K562 (cell line): ENCODE measurements around the gene POLR1A. TPM values are rescaled to one million over a fixed set of nuclear protein-coding genes. Genes with fewer than 3 reads are reported as not detected.

Experiments
- ATF3 ChIP-seq, 2 experiments: fragments of 450-650 bp in 1 of 2; sonication (generic) in 1 of 2; formaldehyde crosslinking in 1 of 2; IDR thresholded peaks in 1 of 2; conservative IDR thresholded peaks in 1 of 2; 2 replicates each; pipeline versions ENCODE4 v1.6.1 to v1.8.1; 2016 to 2023; ENCODE audit warnings: mild to moderate bottlenecking in 2 of 2, moderate library complexity in 2 of 2, inconsistent platforms in 1 of 2, missing genetic modification reagents in 1 of 2
- BRD9 ChIP-seq: fragments of 450-650 bp; IDR thresholded peaks from 2 replicates; pipeline ENCODE4 v1.6.1; 2018; ENCODE audit warnings: low read depth; ENCODE audit not compliant: partially characterized antibody
- CEBPZ ChIP-seq: fragments of 150-350 bp; IDR thresholded peaks from 2 replicates; pipeline ENCODE4 v1.6.1; 2014; ENCODE audit warnings: low read depth, mild to moderate bottlenecking, low read length, borderline replicate concordance
- CREBBP ChIP-seq: IDR thresholded peaks from one replicate; pipeline ENCODE4 v1.6.1; 2012; ENCODE audit warnings: low read depth, mild to moderate bottlenecking, control low read depth, inconsistent platforms, low read length
- CTCFL ChIP-seq: IDR thresholded peaks from 2 replicates; pipeline ENCODE4 v1.6.1; 2011; ENCODE audit warnings: borderline replicate concordance, low read depth, mild to moderate bottlenecking, moderate library complexity, low read length; ENCODE audit not compliant: insufficient read depth, poor library complexity, severe bottlenecking
- EHMT2 ChIP-seq: fragments of 450-650 bp; IDR thresholded peaks from 2 replicates; pipeline ENCODE4 v1.6.1; 2018; ENCODE audit warnings: antibody characterized with exemption
- ELK3 ChIP-seq: fragments of 450-650 bp; formaldehyde crosslinking; IDR thresholded peaks from 2 replicates; pipeline ENCODE4 v1.4.0; 2020; ENCODE audit warnings: mild to moderate bottlenecking
- KHSRP ChIP-seq: fragments of 450-650 bp; IDR thresholded peaks from 2 replicates; pipeline ENCODE4 v1.6.1; 2017
- KLF6 ChIP-seq: fragments of 250-450 bp; sonication (Bioruptor Pico); IDR thresholded peaks from 2 replicates; pipeline ENCODE4 v1.4.0; 2020; ENCODE audit warnings: mild to moderate bottlenecking, moderate library complexity, borderline replicate concordance
- MTA2 ChIP-seq: fragments of 450-650 bp; IDR thresholded peaks from 2 replicates; pipeline ENCODE4 v1.6.1; 2016; ENCODE audit warnings: low read depth
- NCOR1 ChIP-seq: fragments of 450-650 bp; IDR thresholded peaks from 2 replicates; pipeline ENCODE4 v1.6.1; 2016; ENCODE audit warnings: mild to moderate bottlenecking, moderate library complexity
- RCOR1 ChIP-seq, 2 experiments: IDR thresholded peaks; 2 replicates each; pipeline ENCODE4 v1.6.1; 2012; ENCODE audit warnings: low read depth in 2 of 2, low read length in 2 of 2, borderline replicate concordance in 1 of 2, improper control_type of control experiment in 1 of 2
- SNAPC5 ChIP-seq: fragments of 250-450 bp; sonication (Bioruptor Pico); IDR thresholded peaks from 2 replicates; pipeline ENCODE4 v1.8.0; 2021; ENCODE audit warnings: moderate library complexity, mild to moderate bottlenecking, inconsistent platforms
- STAG1 ChIP-seq: sonication (generic); formaldehyde crosslinking; IDR thresholded peaks from 2 replicates; pipeline ENCODE4 v1.5.0; 2020; ENCODE audit warnings: missing genetic modification reagents, borderline replicate concordance
- ZBTB9 ChIP-seq: fragments of 450-650 bp; formaldehyde crosslinking; IDR thresholded peaks from 2 replicates; pipeline ENCODE4 v1.4.0; 2020; ENCODE audit warnings: mild to moderate bottlenecking, moderate library complexity
- ZNF699 ChIP-seq: fragments of 250-450 bp; sonication (Bioruptor Pico); IDR thresholded peaks from 2 replicates; pipeline ENCODE4 v1.8.0; 2021; ENCODE audit warnings: mild to moderate bottlenecking, moderate library complexity; ENCODE audit not compliant: insufficient replicate concordance
- ZNF785 ChIP-seq: fragments of 250-450 bp; sonication (Bioruptor Pico); IDR thresholded peaks from 2 replicates; pipeline ENCODE4 v1.4.0; 2020; ENCODE audit warnings: mild to moderate bottlenecking
- polyA plus RNA-seq, 8 experiments: library from polyadenylated mRNA; depleted of rRNA in 4 of 8; stranded (reverse) in 5 of 8; unstranded in 3 of 8; fragments of >200 nt; fragmentation: Nextera tagmentation in 2 of 8; fragmentation: Illumina TruSeq in 1 of 8; extraction: Ambion mirVana in 2 of 8; extraction: Trizol in 1 of 8; gene quantifications; 2 replicates each; pipeline versions ENCODE4 v1.2.1 to v1.2.3, GENCODE V29; 2011 to 2014; ENCODE audit warnings: inconsistent platforms in 1 of 8, missing spikeins in 1 of 8
- total RNA-seq, 7 experiments: library from RNA; depleted of rRNA in 6 of 7; stranded (reverse); fragments of >200 nt in 6 of 7; fragmentation: Illumina TruSeq in 2 of 7; extraction: Trizol in 2 of 7; gene quantifications; 2 replicates each; pipeline versions ENCODE4 v1.2.1 to v1.2.3, GENCODE V29; 2011 to 2021; ENCODE audit warnings: low replicate concordance in 1 of 7

POLR1A gene
- total and polyA plus RNA-seq, 9 of the 15 experiments (the other 6 are each of a cell fraction or from before 2014, with no cell fraction given), result 3.0 to 72.1 (median 21.8) TPM

GRCh38 chr2:86079981-86080911 lies 25.4 kb downstream of the POLR1A start (continued):
- TF ChIP-seq EHMT2 (no peak), BRD9 (no peak), RCOR1 (IDR thresholded peaks at IDR 0.05; ENCODE audit: borderline replicate concordance in 1 of 2, low read depth in 2 of 2, low read length in 2 of 2) (peak in 1 of 2 experiments; percentile 40; a peak in 1 of 4 replicates), ATF3 (IDR thresholded peaks at IDR 0.05) (no peak), ATF3 (CRISPR knock-in tag; conservative IDR thresholded peaks at IDR 0.05) (0 out of 2 replicates have a peak, but pooled peaks have one; percentile 50), CTCFL (peak; percentile 68), ZNF699 (CRISPR knock-in tag) (no peak), CREBBP (no peak), MTA2 (no peak), ZBTB9 (CRISPR knock-in tag) (no peak), ZNF785 (CRISPR knock-in tag) (no peak), KLF6 (no peak), SNAPC5 (no peak), NCOR1 (no peak), CEBPZ (no peak), ELK3 (CRISPR knock-in tag) (no peak), STAG1 (peak; percentile 85), KHSRP (no peak)
